Sigmoid colon (tissue), 4 donors: ENCODE results near the gene CUL9.

Source experiments
- CTCF ChIP-seq, 4 experiments: fragments of 450-650 bp in 3 of 4; fragments of 200-600 bp in 1 of 4; IDR thresholded peaks; one replicate each; pipeline ENCODE4 v1.5.1; 2016 to 2019; ENCODE audit warnings: antibody characterized with exemption in 4 of 4, mild to moderate bottlenecking in 3 of 4, moderate library complexity in 2 of 4
- POLR2A ChIP-seq, 2 donors: fragments of 450-650 bp; IDR thresholded peaks; one replicate each; pipeline ENCODE4 v1.6.1; 2016; ENCODE audit warnings: antibody characterized with exemption in 2 of 2, mild to moderate bottlenecking in 2 of 2, moderate library complexity in 2 of 2
- POLR2AphosphoS5 ChIP-seq, 4 donors: sonication (generic); formaldehyde crosslinking; IDR thresholded peaks; one replicate each; pipeline ENCODE4 v1.6.1; 2017; ENCODE audit warnings: antibody characterized with exemption in 4 of 4

DNA sequence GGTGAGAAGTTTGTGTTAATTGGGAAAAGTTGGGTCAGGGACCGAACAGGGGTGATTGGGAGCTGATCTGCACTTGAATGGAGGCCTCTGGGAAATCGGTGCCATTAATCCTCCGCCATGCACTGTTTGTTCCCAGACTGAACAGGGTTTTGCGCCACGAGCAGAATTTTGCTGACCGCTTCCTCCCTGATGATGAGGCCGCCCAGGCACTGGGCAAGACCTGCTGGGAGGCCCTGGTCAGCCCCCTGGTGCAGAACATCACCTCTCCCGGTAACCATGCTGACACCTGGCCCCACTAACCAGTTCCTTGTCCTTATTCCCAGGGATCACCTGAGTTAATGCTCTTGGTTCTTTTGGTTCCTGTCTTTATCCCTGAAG, 21.7 kb downstream of the CUL9 start:
- TF ChIP-seq CTCF (IDR thresholded peaks at IDR 0.05) (no peak), POLR2A (IDR thresholded peaks at IDR 0.05) (no peak), POLR2AphosphoS5 (IDR thresholded peaks at IDR 0.05) (no peak)
